GM12872 (cell line): ENCODE measurements around the gene RRP7A.

Source experiments
- TF ChIP-seq, protein P1 (sequence below): IDR thresholded peaks from 3 replicates; pipeline ENCODE4 v1.5.1; 2011; ENCODE audit warnings: low read depth, mild to moderate bottlenecking, low read length, moderate library complexity; ENCODE audit not compliant: insufficient read depth

The RRP7A gene

DNA sequence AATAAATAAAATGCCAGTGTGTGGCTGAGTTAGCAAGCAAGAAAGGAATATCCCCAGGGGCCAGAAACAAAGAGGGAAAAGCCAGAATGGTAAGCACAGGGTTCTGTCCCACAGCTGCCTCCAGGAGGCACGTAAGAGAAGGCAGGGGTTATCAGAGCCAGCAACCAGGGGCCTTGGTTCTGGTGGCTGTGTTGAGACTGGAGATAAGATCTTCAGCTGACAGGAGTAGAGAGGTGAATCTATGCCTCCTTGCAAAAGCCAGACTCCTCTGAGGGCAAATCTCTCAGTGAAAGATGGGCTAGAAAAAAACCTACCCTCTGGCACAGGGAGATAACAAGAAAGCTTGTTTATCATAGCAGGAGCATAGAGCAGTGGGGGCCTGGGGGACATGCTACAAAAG is 57.6 kb downstream of the RRP7A start:
- TF ChIP-seq, protein P1, sequence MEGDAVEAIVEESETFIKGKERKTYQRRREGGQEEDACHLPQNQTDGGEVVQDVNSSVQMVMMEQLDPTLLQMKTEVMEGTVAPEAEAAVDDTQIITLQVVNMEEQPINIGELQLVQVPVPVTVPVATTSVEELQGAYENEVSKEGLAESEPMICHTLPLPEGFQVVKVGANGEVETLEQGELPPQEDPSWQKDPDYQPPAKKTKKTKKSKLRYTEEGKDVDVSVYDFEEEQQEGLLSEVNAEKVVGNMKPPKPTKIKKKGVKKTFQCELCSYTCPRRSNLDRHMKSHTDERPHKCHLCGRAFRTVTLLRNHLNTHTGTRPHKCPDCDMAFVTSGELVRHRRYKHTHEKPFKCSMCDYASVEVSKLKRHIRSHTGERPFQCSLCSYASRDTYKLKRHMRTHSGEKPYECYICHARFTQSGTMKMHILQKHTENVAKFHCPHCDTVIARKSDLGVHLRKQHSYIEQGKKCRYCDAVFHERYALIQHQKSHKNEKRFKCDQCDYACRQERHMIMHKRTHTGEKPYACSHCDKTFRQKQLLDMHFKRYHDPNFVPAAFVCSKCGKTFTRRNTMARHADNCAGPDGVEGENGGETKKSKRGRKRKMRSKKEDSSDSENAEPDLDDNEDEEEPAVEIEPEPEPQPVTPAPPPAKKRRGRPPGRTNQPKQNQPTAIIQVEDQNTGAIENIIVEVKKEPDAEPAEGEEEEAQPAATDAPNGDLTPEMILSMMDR, result no peak

DNA sequence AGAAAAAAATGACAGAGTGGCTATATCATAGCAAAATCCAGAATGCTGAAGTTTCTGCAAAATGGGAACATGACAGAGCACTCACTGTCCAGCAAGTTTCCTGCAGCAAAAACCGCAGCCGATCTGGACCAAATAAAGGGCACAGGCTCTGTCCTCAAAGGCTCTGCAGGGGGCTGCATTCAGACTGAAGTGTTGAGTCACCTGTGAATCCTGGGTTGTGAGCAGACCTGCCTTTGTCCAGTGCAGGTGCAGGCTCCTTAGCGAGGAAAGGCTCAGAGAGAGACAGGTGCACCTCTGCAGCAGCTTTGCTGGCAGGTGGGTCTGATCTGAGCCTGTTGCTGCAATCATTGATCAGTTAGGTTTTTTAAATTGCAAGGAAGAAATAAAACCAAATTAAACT is 58.1 kb downstream of the RRP7A start:
- TF ChIP-seq, protein P1, result no peak
